ENCODE data around the gene TTLL3.

- TF ChIP-seq CTCF (IDR thresholded peaks at IDR 0.05) (peak in 1 of 6 experiments; percentile 7), POLR2AphosphoS5 (IDR thresholded peaks at IDR 0.05) (peak; percentile 78 to 87), POLR2A (IDR thresholded peaks at IDR 0.05) (peak in 2 of 4 donors; percentile 66 to 81), EP300 (IDR thresholded peaks at IDR 0.05) (no peak)
Measured at GRCh38 chr3:9843715-9844438, 33.8 kb downstream of the TTLL3 start, which contains the start of gene RPUSD3.

Measured in upper lobe of left lung (tissue), 4 donors.